ENCODE measurements around the gene NUCKS1. TPM values are rescaled to one million over a fixed set of nuclear protein-coding genes. Genes with fewer than 3 reads are reported as not detected.
A peak's percentile ranks its signal among the peaks of the same experiment; 100 is the strongest.

Gene NUCKS1
- total RNA-seq, 1 donor from 2014 or later = 72.3 TPM

DNA sequence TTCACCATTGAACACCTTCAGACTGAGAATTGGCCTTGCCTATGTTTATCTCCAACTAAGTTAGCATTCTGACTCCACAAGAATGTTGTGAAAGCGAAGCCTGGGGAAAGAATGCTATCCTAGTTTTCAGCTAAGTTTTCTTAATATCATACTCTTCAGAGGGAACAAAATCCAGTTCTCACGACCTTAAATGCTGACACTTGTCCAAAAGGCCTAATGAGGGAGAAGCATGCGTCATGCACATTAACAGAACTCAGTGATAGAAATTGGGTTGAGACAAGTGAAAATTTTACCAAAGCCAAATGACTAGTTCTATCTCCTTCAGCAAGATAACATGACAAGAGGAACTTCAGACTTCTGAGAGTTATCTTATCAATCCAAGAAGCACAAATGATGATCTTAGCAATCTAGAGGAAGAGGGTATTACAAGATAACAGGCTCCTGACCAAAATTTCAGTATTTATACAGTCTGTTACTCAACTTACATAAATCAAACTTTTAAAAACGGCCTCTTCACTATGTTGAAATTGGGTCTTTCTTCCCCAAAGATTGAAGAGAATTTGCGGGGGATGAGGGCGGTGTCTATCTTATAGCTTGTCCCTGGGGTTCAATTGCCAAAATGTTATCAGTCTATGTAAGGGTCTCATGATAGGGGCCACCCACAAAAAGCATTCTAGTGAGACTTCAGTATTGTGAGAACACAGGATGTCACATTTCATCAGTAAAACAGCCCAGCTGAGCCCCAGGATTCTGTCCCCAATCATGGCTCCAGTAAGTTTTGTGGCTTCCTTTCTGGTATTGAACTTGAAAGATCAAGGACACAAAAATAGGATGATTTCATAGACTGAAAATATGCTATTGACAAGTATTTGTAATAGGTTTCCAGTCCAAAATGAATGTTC lies 43.1 kb downstream of the NUCKS1 start:
- ATAC-seq = no peak

DNA sequence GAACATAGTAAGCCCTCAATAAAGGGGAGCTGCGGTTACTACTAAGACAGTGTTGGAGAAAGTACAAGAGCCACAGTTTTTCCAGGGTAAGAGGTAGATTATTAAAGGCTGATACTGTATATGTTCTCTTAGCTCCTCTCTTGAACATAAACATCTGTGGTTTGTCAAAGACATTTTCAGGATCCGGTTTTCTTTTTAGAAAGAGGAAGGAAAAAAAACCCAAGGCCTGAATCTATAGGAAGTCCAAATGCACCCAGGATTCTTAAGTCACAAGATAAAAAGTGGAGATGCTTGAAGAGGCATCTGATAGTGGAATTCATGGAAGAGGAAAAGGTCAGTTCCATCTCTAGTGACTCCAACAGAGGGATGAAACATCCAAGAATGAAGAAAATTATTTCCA lies 45.1 kb downstream of the NUCKS1 start:
- no peak for DNase-seq (ENCODE audit: low spot score)
- ATAC-seq = no peak

More for the DNA sequence above, 43.1 kb downstream of the NUCKS1 start:
- no peak for DNase-seq (ENCODE audit: low spot score)

GRCh38 chr1:205703072-205703471 lies 46.9 kb downstream of the NUCKS1 start:
- peak; percentile 17 for ATAC-seq
- no peak for DNase-seq (ENCODE audit: low spot score)

- ATAC-seq = no peak
- no peak for DNase-seq (ENCODE audit: low spot score)
Measured at GRCh38 chr1:205701891-205702290, 48.1 kb downstream of the NUCKS1 start.

DNA sequence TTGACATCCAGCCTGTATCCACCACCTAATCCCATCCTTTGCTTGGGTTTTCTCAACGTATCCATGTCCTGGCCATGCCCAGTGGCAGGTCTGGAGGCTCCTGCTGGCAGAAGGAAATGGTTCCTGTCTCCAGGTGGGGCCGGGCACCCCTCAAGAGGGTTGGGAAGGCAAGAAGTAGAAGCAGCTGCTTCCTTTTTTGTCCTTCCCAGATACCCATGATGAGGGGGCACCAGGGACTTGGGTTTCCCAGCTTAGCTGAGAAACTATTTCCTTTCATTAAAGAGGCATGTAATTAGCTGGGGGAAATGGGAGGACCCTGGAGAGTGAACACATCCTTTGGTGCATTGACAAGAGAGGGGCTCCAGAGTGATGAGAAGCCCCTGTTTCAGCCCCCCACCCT lies 48.6 kb downstream of the NUCKS1 start:
- DNase-seq (ENCODE audit: low spot score) = peak; percentile 33
- ATAC-seq = no peak

DNA sequence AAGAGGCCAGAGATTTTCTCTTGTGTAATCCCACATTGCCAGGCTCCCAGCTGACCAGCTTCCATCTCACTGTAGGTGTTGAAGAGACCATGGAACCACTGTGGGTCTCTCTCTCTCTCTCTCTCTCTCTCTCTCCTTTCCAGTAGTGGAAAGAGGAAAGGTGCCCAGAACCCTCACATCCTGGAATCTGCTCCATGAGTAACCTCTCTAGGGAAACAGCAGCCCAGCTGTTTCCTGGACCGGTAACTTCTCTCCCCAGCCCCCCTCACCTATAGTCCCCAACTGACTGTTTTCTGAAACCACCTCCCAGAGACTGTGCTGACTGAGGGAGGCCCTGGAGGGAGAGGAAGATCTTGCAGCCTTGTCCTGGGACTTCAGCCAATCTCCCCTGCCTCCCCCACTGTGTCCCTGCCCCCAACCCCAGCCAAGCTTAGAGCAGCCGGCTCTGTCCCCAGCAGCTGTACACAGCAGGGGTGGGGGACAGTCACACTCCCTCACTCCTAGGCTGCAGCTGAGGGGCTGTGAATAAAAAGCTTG lies 49.0 kb downstream of the NUCKS1 start:
- ATAC-seq (peak; percentile 23), DNase-seq (ENCODE audit: low spot score) (peak; percentile 37)

DNA sequence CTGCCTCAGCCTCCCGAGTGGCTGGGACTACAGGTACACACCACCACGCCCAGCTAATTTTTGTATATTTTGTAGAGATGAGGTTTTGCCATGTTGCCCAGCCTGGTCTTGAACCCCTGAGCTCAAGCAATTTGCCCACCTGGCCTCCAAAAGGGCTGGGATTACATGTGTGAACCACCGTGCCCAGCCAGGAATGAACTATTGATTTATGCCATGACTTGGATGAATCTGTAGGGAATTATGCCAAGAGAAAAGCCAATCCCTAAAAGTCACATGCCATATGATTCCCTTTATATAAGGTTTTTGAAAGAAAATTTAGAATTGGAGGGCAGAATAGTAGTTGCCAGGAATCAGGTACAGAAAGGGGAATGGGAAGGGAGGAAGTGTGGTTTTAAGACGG lies 50.6 kb downstream of the NUCKS1 start:
- ATAC-seq (peak; percentile 63), DNase-seq (ENCODE audit: low spot score) (peak; percentile 43)

- no peak for DNase-seq (ENCODE audit: low spot score)
- no peak for ATAC-seq
Measured at GRCh38 chr1:205698921-205699320, 51.1 kb downstream of the NUCKS1 start.

DNA sequence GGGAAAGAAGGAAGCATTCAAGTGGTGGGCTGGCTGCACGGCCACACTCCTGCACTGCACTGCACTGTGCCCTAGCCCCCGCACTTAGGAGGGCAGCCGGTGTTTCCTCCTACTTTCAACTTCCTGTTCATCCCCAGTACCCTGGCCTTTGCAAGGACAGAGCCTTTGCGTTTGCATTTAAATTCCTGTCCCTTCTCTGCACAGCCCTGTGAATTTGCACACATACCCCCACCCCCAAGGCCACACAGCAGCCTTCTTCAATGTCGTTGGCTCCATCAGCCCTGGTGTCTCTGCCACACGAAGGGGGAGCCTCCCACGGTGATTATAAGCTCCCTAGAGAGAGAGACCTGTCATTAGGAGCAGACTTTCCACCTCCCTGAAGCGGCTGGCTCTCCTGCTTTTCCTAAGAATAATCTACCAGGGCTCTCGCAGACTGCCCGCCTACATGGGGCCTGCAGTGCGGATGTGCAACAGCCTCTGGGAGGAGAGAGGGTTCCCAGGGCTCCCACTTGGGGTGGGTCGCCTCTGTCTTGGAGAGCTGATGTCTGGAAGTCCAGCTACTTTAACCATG lies 56.5 kb downstream of the NUCKS1 start:
- DNase-seq (ENCODE audit: low spot score) (no peak), ATAC-seq (no peak)

GRCh38 chr1:205692423-205692822 lies 57.6 kb downstream of the NUCKS1 start:
- ATAC-seq (no peak), DNase-seq (ENCODE audit: low spot score) (no peak)

DNA sequence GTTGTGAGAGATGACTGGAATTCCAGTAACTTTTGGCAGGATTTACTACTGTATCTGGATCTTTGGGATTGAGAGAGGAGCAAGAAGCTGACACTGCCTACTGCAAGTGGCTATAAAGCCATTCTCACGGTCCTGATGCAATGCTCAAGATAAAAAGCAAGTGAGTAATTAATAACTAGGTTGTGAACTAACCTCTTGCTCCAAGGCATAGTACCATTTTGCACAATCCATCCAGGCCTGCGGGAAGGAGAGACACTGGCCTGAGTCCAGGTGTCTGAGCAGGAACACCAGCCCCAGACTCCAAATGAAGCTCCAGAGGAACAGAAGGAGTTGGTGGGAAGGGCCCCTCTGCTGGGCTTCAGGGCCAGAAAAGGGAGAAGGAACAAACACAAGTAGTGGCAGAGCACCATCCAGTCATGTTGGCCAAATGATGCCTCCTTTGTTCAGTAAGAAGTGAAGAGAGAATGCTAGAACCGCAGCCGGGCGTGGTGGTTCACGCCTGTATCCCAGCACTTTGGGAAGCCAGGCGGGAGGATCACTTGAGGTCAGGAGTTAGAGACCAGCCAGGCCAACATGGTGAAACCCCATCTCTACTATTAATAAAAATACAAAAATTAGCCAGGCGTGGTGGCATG lies 59.7 kb downstream of the NUCKS1 start:
- no peak for DNase-seq (ENCODE audit: low spot score)
- ATAC-seq = peak; percentile 77

DNA sequence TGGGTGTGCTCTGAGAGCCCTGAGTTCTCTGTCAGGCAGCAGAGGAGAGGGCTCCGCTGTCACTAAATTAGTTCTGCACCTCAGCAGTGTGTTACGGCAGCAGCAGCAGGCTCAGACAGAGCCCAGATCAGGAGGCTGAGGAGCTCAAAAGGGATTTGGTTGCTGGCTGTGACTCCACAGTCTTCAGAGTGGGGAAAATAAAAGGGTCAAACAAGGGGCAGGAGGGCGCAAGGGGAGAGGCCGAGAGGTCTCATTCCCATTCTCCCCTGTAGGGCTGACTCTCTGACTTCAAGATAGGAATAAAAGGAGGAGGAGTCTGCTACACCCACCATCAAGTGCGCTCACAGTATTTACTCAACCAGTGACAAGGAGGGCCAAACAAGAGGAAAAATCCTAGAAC lies 60.5 kb downstream of the NUCKS1 start:
- ATAC-seq (no peak), DNase-seq (ENCODE audit: low spot score) (no peak)

GRCh38 chr1:205688171-205689080 lies 61.6 kb downstream of the NUCKS1 start:
- no peak for DNase-seq (ENCODE audit: low spot score)
- ATAC-seq = no peak

- DNase-seq (ENCODE audit: low spot score) = no peak
- no peak for ATAC-seq
Measured at GRCh38 chr1:205687242-205687641, 62.7 kb downstream of the NUCKS1 start.

GRCh38 chr1:205681364-205681763 lies 68.6 kb downstream of the NUCKS1 start:
- no peak for DNase-seq (ENCODE audit: low spot score)
- ATAC-seq = no peak

DNA sequence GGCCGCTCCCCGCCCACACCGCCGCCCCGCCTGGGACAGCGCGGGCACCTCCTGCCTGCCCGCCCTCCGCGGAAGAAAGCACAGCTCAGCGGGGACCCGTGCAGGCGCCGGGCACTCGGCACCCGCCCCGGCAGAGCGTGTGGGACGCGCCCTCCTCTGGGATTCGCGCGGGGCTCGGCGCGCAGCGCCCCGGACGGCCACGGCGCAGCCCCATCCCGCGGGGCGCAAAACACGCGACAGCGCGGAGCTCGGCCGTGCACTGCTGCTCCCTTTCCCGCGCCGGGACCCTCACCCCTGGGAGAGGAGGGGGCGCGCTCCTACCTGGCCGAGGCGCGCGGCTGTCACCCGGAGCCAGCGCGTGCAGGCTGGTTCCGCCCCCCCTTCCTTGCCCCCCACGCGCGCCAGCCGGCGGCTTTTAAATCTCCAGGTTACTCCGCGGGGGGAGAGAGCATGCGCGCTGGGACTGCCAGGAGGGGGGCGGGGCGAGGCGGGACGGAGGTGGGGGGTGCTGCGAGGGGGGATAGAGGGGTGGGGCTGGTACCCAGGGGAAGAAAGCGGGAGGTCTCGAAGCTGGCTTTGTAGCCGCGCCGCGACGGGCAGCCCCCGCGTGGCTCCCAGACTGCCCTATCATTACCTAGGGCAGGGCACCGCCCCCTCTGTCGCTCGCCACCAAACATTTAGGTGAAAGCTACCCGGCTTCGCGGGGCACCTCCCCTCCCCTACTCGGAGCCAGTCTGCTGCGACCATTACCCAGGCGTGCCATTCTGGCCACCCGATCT lies 69.7 kb downstream of the NUCKS1 start, which contains the start of gene SLC45A3:
SLC45A3 (minus strand) TSS at position 437 of the 779 bp plus-strand sequence. CDS start 15,853 bp downstream, outside the sequence.
- ATAC-seq (peak; percentile 67), DNase-seq (ENCODE audit: low spot score) (peak; percentile 71)

GRCh38 chr1:205678286-205679111 lies 71.5 kb downstream of the NUCKS1 start:
- no peak for DNase-seq (ENCODE audit: low spot score)
- ATAC-seq = peak; percentile 42

- DNase-seq (ENCODE audit: low spot score) (no peak), ATAC-seq (no peak)
Measured at GRCh38 chr1:205677167-205677566, 72.8 kb downstream of the NUCKS1 start.

DNA sequence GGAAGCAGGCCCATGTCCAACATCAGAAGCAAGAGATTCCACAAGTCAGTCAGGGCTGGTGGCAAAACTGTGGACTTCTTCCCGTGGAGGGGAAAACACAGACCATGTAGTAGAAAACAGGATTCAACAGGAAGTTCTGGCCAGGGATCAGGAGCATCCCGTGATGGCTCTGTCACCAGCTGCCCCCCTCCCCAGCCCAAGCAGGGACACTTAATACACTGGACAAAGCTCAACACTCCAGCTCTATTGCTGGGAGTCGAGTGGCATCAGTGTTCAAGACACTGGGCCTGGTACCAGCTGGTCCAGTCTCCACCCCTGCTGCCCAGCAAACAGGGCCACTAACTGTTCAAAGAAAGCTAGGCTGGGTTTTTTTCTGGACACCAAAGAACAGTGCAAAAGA lies 73.4 kb downstream of the NUCKS1 start:
- DNase-seq (ENCODE audit: low spot score) (no peak), ATAC-seq (peak; percentile 6)

All from left lobe of liver (tissue), 2 donors.